ENCODE measurements around the gene TPT1.

Gene TPT1

GRCh38 chr13:45333251-45333976 lies 7.6 kb downstream of the TPT1 start:
- DNase-seq = no peak

GRCh38 chr13:45332831-45333219 lies 8.2 kb downstream of the TPT1 start:
- DNase-seq = no peak

GRCh38 chr13:45332036-45332830 lies 8.8 kb downstream of the TPT1 start:
- DNase-seq = no peak

- DNase-seq = no peak
Measured at GRCh38 chr13:45331692-45332035, 9.3 kb downstream of the TPT1 start.

GRCh38 chr13:45331123-45331619 lies 9.8 kb downstream of the TPT1 start:
- DNase-seq = no peak

- no peak for DNase-seq
Measured at GRCh38 chr13:45328661-45329111, 12.3 kb downstream of the TPT1 start.

- no peak for DNase-seq
Measured at GRCh38 chr13:45327253-45327955, 13.6 kb downstream of the TPT1 start.

- no peak for DNase-seq
Measured at GRCh38 chr13:45325806-45326205, 15.2 kb downstream of the TPT1 start.

- no peak for DNase-seq
Measured at GRCh38 chr13:45320876-45321629, 19.9 kb downstream of the TPT1 start.

- no peak for DNase-seq
Measured at GRCh38 chr13:45316996-45317395, 24.0 kb downstream of the TPT1 start.

GRCh38 chr13:45316338-45316737 lies 24.6 kb downstream of the TPT1 start:
- DNase-seq = no peak

- no peak for DNase-seq
Measured at GRCh38 chr13:45315520-45316167, 25.3 kb downstream of the TPT1 start.

GRCh38 chr13:45314822-45315221 lies 26.2 kb downstream of the TPT1 start:
- no peak for DNase-seq

GRCh38 chr13:45310341-45311131 lies 30.4 kb downstream of the TPT1 start:
- DNase-seq = no peak

GRCh38 chr13:45306966-45307365 lies 34.0 kb downstream of the TPT1 start:
- no peak for DNase-seq

GRCh38 chr13:45305079-45305478 lies 35.9 kb downstream of the TPT1 start:
- DNase-seq = no peak

GRCh38 chr13:45303866-45304265 lies 37.1 kb downstream of the TPT1 start:
- no peak for DNase-seq

- DNase-seq = no peak
Measured at GRCh38 chr13:45303026-45303425, 38.0 kb downstream of the TPT1 start.

GRCh38 chr13:45302507-45302906 lies 38.5 kb downstream of the TPT1 start:
- DNase-seq = no peak

- DNase-seq = no peak
Measured at GRCh38 chr13:45301263-45301662, 39.7 kb downstream of the TPT1 start.

GRCh38 chr13:45300190-45300985 lies 40.6 kb downstream of the TPT1 start:
- no peak for DNase-seq

All from activated CD8-positive, alpha-beta memory T cell treated with anti-CD3 and anti-CD28 coated beads for 24 hours (primary cell).